HG03439 (cell line): ENCODE data around the gene RAB11FIP4.

Source experiments
- ATAC-seq: cut with Tn5 transposase; IDR thresholded peaks from one replicate; pipeline ENCODE4 v1.9.1; 2021; ENCODE audit warnings: mild to moderate bottlenecking, moderate library complexity; ENCODE audit not compliant: unreplicated experiment

Gene RAB11FIP4

DNA sequence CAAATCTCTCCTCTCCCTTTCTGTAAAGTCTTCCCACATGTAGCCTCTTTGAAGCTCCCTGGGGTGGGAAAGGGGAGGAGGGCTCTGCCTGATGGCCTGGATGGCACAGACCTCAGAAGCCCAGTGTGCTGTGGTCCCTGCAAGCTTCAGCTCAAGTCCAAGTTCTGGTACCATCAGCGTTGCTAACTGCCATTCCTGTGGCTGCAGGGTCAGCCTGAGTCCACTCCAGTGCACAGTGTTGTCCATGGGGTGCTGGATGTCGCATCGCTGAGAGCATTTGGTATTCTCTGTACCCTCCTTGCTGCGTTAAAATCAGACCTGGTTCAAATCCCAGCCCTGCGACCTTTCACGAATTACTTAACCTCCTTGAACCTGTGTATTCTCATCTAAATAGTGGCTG, 105.1 kb downstream of the RAB11FIP4 start:
- no peak for ATAC-seq

DNA sequence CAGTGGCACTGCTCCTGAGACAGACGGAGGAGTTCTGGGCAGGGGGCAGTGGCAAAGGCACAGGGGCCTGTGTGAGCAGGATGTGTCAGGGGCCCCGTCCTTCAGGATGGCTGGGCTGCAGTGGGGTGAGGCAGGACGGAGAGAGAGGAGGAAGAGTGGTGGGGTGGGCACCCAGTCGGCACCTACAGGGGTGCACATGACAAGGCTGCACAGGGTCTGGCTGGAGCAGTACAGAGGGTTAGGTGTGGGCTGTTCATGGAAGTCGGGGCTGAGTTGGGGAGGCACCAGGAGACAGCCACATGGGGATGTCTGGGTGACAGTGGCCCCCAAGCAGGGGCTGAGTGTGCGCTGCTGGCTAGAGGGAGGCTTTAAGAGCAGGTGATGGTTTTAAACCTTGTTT, 106.0 kb downstream of the RAB11FIP4 start:
- ATAC-seq, result no peak

DNA sequence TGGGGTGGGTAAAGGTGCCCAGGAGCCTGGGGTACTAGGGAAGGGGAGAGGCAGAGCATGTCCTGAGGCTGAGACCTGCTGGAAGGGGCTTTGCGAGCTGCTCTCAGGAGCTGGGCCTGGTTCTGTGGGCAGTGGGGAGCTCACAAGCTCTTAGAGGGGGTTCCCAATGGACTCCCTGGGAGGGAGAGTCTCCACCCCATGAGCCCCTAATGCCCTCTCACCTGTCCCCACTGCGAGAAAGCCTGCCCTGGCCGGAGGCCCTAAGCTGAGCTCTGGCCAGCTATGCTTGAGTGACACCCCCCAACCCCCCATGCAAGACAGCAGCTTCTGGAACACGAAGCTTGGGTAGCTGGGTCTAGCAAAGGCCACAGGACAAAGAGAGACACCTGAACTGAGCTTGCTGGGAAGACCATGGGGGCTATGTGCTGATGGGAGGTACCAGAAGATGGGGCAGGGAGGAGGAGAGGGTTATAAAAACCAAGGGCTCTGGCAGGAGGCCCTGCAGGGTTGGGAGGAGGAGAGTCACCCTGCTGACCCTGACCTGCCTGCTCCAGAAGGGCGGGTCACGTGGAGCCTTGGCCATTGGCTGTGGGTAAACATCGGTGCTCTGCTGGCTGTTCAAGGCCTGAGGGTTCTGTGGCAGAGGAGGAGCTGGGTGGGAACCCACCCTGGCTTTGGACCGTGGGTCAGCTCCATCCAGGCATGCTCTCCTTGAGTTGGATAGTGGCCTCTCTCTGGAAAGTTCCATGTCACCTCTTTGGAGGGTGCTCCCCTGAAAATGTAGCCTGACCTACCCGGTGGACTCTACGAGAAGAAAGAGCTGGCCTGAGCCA, 106.7 kb downstream of the RAB11FIP4 start:
- no peak for ATAC-seq

DNA sequence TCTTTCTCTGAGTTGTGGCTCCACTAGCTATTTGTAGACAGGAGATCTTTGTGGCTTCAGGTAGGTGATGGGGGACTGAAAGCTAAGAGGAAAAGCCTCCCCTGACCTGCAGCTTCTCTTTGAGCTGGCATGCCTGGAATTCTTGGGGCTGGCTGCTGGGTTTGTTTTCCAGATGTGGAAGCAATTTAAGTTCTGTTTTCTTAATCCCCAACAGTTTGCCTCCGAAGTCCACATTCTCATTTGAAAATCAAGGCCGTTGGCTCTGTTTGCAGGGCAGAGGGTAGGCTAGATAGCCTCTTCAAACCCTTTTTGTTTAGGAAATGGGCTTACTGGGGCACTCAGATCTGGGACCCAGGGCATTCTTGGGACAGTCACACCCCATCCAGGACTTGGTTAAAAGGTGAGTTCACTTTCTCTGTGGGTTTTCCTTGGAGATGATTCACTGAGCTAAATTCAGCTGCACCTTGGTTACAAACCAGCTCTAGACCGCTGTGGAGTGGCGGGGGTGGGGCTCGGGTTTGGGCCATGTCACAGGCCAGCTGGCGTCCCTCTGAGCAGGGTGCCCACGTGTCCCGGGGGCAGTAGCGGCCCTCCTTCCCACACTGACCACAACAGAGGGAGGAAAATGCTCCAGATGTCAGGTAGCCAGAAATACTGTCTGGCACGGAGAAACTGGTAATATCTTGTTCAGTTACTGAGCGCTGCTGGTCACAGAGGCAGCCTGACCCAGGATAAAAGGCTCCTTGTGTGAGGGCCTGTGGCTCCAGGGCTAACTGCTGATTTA, 108.5 kb downstream of the RAB11FIP4 start:
- no peak for ATAC-seq

DNA sequence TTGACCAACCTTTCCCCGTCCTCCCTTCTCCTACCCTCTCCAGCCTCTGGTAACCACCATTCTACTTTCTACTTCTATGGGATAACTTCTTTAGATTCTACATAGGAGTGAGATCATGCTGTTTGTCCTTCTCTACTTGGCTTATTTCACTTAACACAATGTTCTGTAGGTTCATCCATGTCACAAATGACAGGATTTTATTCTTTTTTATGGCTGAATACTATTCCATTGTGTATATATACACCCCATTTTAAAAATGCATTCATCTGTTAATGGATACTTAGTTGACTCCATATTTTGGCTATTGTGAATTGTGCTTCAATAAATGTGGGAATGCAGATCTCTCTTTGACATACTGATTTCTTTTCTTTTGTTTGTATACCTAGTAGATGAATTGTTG, 115.0 kb downstream of the RAB11FIP4 start:
- ATAC-seq, result no peak

DNA sequence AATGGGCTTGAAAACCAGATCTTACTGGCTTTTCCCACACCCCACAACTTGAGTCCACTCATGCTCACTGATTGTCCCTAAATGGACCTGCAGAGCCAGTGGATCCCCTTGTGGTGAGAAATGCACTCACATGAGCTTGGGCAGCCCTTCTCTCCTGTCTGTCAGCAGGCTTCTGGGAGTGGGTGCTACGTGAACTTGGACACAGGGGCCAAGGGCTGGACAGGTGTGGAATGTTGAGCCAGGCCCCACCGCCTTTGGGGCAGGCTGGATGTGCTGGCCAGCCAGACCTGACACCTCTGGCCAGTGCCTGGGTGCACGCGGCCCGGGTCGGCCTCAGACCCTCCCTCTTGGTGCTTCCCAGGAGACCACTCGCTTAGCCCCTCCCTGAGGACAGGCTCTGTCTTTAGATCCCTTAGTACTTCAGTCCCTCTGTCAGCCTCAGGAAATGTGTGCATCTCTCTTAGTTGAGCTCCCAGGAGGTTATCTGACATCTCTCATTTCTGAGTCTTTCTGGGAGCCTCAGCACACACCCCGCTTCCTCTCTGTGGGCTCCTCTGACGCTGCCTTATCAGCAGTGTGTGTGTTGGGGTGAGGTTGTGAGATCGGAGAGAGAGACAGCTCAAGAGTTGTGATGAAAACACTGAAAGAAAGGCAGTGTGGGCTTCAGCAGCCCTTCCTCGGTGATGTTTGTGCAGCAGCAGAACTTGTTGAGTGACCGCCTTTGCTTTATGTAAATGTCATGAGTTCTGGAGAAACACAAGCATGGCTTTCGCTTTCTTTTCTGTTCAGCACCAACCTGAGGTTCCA, 117.0 kb downstream of the RAB11FIP4 start:
- peak; percentile 65 for ATAC-seq

DNA sequence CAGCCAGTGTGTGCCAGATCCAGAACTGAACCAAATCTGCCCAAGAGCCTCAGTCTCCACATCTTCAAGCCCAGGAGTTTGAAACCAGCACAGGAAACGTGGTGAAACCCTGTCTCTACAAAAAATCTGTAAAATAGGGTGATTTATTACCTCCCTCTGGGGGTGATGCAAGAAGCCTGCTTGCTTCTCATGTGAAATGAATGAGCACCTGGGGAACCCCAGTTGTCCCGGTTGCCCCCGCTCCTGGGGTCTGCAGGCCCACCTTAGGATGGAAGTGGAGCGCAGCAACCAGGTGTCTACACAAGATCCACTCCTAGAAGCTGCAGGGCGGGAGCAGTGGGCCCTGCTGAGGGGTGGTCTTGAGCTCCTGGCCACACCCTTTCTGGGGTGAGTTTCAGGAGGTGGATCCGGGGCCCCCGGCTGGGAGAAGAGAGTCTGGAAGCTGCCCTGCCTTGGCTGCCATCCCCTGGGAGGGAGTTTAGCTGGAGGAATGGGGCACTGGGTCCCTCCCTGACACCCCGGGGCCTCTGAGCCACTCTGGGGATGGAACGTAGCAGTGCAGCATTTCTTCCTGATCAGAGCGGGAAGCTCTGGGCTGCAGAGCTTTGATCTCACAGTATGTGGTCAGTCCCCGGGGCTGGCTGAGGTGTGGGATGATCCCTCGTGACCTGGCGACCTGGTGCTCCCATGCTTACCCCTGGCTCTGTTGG, 117.8 kb downstream of the RAB11FIP4 start:
- ATAC-seq, result peak; percentile 22

DNA sequence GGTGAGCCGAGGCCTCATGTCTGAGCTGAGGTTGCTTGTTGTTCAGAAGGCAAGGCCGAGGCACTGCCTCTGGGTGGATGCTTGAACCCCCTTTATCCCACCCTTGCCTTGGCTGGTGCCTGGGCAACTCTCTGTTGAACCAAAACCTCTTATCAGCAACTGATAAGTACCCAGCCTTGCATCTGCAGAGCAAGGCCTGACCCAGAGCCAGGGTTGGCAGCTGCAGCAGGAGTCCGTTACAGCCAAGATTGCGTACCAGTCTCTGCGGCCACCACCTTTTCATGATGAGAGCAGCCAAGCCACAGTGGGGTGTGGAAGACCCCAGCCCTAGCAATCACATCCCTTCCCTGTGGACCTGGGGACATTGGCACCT, 118.3 kb downstream of the RAB11FIP4 start:
- ATAC-seq, result no peak

DNA sequence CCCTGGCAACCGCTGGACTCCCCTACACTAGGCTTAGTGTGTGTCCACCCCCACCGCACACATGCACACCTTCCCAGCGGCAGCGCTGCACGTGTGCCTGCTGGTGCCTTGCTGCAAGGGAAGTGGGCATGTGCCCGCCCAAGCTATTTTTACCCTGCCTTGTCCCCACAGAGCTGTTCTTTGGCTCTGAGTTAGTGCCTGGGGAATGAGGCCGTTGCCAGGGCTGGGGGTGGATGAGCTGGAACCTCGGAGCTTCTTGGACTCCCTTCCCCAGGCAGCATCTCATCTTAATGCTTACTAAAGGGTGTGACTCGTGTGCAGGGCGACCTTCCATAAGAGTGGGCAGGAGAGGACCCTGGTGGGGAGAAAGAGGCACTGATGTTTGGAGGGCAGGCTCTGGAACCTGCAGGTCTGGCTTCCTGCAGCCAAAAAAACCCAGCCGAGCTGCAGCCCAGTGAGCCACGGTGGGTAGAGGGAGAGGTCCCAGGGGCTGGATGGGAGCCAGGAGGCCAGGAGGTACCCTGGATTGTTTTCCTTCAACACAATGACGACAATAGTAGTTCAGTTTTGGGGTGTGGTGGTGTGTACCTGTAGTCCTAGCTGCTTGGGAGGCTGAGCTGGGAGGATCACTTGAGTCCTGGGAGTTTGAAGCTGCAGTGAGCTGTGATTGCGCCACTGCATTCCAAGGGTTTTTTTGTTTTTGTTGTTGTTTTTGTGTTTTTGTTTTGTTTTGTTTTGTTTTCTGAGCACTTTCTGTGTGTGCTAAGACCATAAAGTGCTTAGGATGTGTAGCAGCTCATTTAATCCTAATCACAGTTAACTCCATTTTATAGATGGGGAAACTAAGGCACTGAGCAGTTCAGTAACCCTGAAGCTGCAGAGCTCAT, 119.1 kb downstream of the RAB11FIP4 start:
- no peak for ATAC-seq

DNA sequence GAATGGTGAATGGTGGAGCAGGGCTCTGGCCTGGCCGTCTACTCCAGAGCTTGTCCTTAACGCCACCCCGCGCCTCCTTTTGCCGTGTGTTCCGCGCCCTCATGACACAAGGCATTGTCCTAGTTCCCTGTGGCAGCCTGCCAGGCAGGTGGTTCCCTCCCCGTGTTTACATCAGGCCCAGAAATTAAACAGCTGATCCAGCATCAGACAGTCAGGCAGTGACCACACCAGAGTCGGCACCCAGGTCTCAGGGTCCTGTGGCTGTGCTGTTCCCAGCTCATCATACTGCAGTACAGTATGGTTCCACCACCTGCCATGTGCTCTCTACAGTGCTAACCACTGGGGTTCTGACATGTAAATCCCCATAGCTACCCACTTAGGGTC, 119.7 kb downstream of the RAB11FIP4 start:
- no peak for ATAC-seq

DNA sequence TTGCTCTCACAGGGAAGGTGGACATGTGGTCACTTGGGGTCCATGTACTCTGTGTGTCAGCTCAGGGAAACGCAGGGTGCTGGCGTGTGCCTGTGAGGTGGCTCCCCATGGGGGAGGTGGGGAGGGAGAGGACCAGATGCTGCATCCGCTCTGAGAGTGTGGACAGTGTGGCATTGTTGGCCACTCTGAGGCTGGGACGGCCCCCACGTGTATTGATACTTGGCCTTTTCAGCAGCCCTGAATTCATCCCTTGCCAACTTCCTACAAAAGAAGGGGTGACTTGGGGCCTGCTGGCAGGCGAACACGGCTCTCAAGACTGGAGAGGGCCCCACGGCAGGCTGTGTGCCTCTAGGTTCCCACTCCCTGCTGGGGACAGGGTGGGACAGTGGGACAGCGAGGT, 120.1 kb downstream of the RAB11FIP4 start:
- ATAC-seq, result no peak

DNA sequence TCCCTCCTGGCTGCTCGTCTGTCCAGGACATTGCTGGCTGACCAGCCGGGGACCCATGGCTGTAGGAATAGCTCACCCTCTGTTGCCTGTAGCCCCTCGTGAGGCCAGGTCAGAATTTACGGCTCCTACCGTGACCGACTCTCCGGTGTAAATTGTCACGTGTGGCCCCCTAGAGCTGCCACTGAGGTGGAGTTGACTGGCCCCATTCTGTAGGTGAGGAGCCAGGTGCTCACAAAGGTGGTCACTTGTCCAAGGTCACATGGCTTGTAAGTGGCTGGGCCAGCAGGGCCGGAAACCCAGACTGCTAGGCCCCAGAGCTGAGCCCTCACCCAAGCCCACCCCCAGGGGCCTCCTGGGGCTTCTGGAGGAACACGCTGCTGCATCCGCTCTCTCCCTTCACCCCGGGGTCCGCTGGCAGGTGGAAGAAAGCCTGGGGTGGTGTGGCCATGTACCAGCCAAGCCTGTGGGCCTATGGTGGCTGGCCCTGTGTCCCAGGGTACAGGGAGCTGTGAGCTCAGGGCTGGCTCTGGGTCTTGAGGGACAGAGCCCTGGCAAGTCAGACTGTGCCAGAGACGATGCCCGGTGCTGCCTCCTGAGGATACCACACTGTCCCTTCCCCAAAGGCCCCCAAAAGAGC, 120.7 kb downstream of the RAB11FIP4 start:
- ATAC-seq, result no peak

DNA sequence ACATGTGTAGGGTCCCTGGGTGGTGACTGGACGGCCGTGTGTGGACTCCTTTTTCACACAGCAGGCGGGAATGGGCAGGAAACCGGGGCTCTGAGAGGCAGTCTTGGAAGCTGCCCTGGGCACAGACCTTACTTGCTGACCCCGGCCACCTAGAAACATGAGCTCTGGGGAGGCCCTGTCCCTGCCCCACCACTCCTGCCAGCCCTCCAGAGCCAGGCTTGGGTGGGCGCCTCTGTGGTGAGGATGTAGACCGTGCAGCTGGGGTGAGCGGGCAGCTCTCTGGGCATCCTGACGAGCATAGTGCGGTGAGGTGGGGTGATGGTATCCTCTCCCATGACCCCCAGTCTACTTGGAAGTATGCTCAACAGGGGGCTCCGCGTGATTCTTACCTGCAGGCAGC, 121.3 kb downstream of the RAB11FIP4 start:
- no peak for ATAC-seq

DNA sequence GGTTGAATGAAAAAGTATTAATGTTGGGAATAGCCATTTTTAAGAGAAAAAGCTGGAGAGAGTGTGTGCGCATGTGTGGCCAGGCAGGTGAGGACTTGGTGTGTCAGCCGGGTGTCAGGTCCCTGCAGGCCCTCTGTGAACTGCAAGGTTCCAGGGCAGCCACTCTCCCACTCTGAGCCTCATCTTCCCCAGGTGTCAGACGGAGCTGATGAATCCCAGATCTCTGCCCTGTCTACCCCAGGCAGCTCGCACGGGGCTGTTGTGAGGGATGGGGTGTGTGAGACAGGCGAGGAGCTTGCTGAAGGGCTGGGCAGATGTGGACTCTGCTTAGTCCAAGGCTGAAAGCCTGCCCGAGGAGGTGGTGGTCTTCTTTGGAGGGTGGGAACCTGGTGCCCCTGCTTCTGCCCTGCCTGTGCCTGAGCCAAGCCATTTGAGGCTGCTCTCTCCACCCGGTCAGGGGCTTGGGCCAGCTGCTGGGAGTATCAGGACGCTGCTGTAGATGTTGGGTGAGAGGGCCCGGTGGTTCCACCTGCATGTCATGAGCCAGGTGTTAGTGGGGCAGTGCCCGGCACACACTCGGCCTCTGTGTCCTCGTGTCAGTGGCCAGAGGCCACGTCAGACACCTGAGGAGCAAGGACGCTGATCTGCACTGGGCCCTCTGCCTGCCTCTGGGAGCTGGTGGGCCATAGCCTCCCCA, 122.4 kb downstream of the RAB11FIP4 start:
- no peak for ATAC-seq

DNA sequence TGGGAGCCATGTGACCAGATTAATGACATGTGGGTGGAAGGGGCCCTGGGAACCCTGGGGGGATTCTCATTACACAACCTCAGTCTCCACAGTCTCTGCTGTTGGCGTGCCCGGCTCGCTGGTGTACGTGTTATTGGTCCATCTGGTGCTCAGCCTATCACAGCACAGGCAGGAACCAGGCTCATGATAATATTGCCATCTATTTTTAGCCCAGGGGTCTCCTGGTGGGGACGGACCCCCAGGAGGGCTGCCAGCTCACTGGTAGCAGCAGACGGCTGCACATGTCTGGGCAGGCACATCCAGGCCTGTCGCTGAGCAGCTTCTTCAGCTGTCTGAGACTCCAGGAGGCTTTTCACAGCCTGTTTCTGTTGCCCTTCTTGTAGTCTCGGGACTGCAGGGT, 123.8 kb downstream of the RAB11FIP4 start:
- no peak for ATAC-seq

DNA sequence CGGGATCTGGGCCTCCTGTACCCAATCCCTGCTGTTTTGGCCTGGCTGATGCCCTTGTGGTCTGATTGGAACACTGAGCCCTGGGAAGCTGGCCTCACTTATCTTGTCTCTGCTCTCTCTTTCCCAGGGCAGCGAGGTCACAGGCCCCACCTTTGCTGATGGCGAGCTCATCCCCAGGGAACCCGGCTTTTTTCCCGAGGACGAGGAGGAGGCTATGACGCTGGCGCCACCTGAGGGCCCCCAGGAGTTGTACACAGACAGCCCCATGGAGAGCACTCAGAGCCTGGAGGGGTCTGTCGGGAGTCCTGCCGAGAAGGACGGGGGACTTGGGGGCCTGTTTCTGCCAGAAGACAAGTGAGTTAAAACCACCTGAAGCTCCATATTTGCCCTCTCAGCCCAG, 126.0 kb downstream of the RAB11FIP4 start:
- ATAC-seq, result no peak

DNA sequence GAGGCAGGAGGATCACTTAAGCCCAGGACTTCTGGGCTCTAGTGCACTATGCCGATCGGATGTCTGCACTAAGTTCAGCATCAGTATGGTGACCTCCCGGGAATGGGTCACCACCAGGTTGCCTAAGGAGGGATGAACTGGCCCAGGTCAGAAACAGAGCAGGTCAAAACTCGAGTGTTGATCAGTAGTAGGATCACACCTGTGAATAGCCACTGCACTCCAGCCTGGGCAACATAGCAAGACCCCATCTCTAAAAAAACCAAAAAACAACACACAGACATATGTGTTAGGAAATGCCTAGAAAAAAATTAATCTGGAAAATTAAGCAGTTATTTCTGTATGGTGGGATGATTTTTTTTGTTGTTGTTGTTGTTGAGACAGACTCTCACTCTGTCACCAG, 127.0 kb downstream of the RAB11FIP4 start:
- ATAC-seq, result no peak

DNA sequence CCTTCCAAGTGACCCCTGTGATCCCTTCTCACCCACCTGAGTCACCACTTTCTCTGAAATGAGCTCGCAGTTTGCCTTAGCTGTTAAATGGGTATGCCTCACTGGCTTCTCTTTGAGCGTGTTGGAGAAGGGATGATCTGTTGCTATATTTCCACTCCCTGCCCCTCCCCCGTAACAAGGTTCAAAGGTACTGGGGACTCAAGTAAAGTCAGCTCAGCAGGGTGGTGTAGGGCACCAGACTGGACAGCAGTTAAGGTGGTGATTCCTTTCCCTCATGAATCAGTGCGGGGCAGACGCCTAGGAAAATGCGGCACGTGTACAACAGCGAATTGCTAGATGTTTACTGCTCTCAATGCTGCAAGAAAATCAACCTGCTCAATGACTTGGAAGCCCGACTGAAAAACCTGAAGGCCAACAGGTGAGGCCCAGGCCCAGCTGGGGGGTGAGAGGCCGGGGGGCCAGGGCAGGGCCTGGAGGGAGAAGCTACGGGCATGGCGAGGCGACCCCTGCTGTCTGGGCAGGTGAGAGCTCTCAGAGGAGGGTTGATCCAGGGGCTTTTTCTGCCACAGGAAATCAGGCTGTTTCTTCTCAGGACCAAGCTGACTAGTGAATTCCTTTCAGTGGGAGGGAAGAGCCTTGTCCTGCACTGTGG, 130.3 kb downstream of the RAB11FIP4 start:
- ATAC-seq, result no peak
